SK-N-SH treated with all-trans-retinoic acid at 6 μM for 48 hours (cell line): ENCODE data around the gene PEAK3.

Experiments used
- ATAC-seq: fragments of 200-7000 bp; cut with Tn5 transposase; 3 replicates; pipeline ENCODE4 v1.9.1; 2020; ENCODE audit warnings: mild to moderate bottlenecking, moderate library complexity
- ARNTL ChIP-seq: fragments of 450-650 bp; formaldehyde crosslinking; IDR thresholded peaks from 2 replicates; pipeline ENCODE4 v1.5.0; 2020; ENCODE audit warnings: low read depth, mild to moderate bottlenecking, moderate library complexity, borderline replicate concordance
- BACH2 ChIP-seq: fragments of 250-450 bp; sonication (Bioruptor Pico); IDR thresholded peaks from 2 replicates; pipeline ENCODE4 v1.9.0; 2021; ENCODE audit warnings: mild to moderate bottlenecking, borderline replicate concordance
- CREB5 ChIP-seq: fragments of 250-450 bp; sonication (Bioruptor Pico); IDR thresholded peaks from 2 replicates; pipeline ENCODE4 v1.5.1; 2020; ENCODE audit warnings: low read depth, mild to moderate bottlenecking, moderate library complexity
- CSDC2 ChIP-seq: fragments of 250-450 bp; sonication (Bioruptor Pico); IDR thresholded peaks from 2 replicates; pipeline ENCODE4 v1.5.0; 2020; ENCODE audit warnings: mild to moderate bottlenecking, moderate library complexity
- ESRRG ChIP-seq: fragments of 250-450 bp; sonication (Bioruptor Pico); IDR thresholded peaks from 2 replicates; pipeline ENCODE4 v1.6.1; 2021; ENCODE audit warnings: mild to moderate bottlenecking
- GLIS3 ChIP-seq: fragments of 250-450 bp; sonication (Bioruptor Pico); IDR thresholded peaks from 2 replicates; pipeline ENCODE4 v1.5.0; 2020; ENCODE audit warnings: mild to moderate bottlenecking, moderate library complexity
- ISL1 ChIP-seq: fragments of 250-450 bp; sonication (Bioruptor Pico); IDR thresholded peaks from 2 replicates; pipeline ENCODE4 v2.1.2; 2022; ENCODE audit warnings: mild to moderate bottlenecking, moderate library complexity
- OSR1 ChIP-seq: fragments of 250-450 bp; sonication (Bioruptor Pico); IDR thresholded peaks from 2 replicates; pipeline ENCODE4 v1.8.0; 2022; ENCODE audit warnings: moderate library complexity, mild to moderate bottlenecking, inconsistent platforms
- PATZ1 ChIP-seq: fragments of 250-450 bp; sonication (Bioruptor Pico); IDR thresholded peaks from 2 replicates; pipeline ENCODE4 v1.8.0; 2020; ENCODE audit warnings: mild to moderate bottlenecking, moderate library complexity, borderline replicate concordance
- PPARA ChIP-seq: fragments of 250-450 bp; sonication (Bioruptor Pico); IDR thresholded peaks from 2 replicates; pipeline ENCODE4 v1.5.0; 2020; ENCODE audit warnings: mild to moderate bottlenecking, borderline replicate concordance
- RARB ChIP-seq: fragments of 250-450 bp; sonication (Bioruptor Pico); IDR thresholded peaks from 2 replicates; pipeline ENCODE4 v1.8.0; 2021; ENCODE audit warnings: mild to moderate bottlenecking, moderate library complexity
- SNAI2 ChIP-seq: fragments of 250-450 bp; sonication (Bioruptor Pico); IDR thresholded peaks from 2 replicates; pipeline ENCODE4 v1.5.0; 2020; ENCODE audit warnings: mild to moderate bottlenecking, moderate library complexity
- TCF4 ChIP-seq: fragments of 250-450 bp; sonication (Bioruptor Pico); IDR thresholded peaks from 2 replicates; pipeline ENCODE4 v1.8.0; 2021; ENCODE audit warnings: mild to moderate bottlenecking, moderate library complexity, borderline replicate concordance
- TOX ChIP-seq: fragments of 250-450 bp; sonication (Bioruptor Pico); IDR thresholded peaks from 2 replicates; pipeline ENCODE4 v1.8.0; 2021; ENCODE audit warnings: mild to moderate bottlenecking, moderate library complexity, borderline replicate concordance
- ZC3H10 ChIP-seq: fragments of 250-450 bp; sonication (Bioruptor Pico); IDR thresholded peaks from 2 replicates; pipeline ENCODE4 v1.5.1; 2021; ENCODE audit warnings: mild to moderate bottlenecking, moderate library complexity
- ZFP3 ChIP-seq: fragments of 250-450 bp; sonication (Bioruptor Pico); IDR thresholded peaks from 2 replicates; pipeline ENCODE4 v1.5.0; 2020; ENCODE audit warnings: mild to moderate bottlenecking, moderate library complexity
- ZFP30 ChIP-seq: fragments of 450-650 bp; formaldehyde crosslinking; IDR thresholded peaks from 2 replicates; pipeline ENCODE4 v1.5.0; 2022; ENCODE audit warnings: mild to moderate bottlenecking, moderate library complexity
- ZNF565 ChIP-seq: fragments of 450-650 bp; formaldehyde crosslinking; conservative IDR thresholded peaks from 2 replicates; pipeline ENCODE4 v1.5.0; 2020; ENCODE audit warnings: low read depth, mild to moderate bottlenecking, moderate library complexity
- ZNF70 ChIP-seq: fragments of 450-650 bp; formaldehyde crosslinking; IDR thresholded peaks from 2 replicates; pipeline ENCODE4 v1.5.0; 2020; ENCODE audit warnings: mild to moderate bottlenecking, moderate library complexity
- ZNF8 ChIP-seq: fragments of 450-650 bp; formaldehyde crosslinking; IDR thresholded peaks from 2 replicates; pipeline ENCODE4 v1.5.0; 2020; ENCODE audit warnings: mild to moderate bottlenecking, moderate library complexity
- TF ChIP-seq, protein P1 (sequence below): fragments of 250-450 bp; sonication (Bioruptor Pico); IDR thresholded peaks from 2 replicates; pipeline ENCODE4 v1.8.0; 2021; ENCODE audit warnings: low read depth, mild to moderate bottlenecking, moderate library complexity, borderline replicate concordance
- TF ChIP-seq, protein P2 (sequence below): fragments of 250-450 bp; sonication (Bioruptor Pico); IDR thresholded peaks from 2 replicates; pipeline ENCODE4 v1.5.0; 2020; ENCODE audit warnings: mild to moderate bottlenecking, moderate library complexity

Gene PEAK3

DNA sequence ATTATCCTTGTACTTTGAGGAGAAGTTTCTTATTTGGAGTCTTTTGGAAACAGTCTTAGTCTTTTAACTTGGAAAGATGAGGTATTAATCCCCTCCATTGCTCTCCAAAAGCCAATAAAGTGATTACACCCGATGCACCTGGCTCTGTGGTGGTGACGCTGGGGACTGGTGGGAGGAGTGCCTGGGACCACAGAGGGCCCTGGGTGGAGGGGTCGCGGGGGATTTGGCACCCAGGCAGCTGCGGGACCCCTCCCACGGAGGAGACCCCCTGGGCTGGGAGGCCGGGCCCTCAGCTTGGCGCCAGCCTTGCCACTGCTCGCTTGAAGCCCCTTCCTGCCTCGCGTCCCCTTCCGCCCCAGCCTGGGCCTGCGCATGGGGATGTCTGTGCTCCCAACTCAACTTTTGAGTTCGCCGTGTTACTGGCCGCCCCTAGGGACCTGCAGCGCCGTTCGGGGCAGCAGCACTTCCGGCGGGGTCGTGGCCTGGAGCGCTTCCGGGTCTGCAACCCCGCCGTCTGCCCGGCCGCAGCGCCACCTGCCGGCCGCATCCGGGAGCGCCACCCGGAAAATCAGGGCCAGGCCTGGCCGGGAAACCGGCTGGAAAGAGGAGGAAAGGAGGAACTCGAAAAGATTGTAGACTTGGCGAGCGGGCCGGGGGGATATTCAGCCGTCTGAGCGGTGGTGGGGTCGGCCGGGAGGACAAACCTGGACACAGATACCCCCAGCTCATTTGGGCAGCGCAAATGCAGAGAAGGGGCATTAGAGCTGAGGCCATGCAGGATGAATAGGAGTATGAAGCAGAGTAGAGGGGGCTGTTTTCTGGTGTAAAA, 8.4 kb downstream of the PEAK3 start (continued):
- no peak for TF ChIP-seq PATZ1
- no peak for TF ChIP-seq PPARA (CRISPR knock-in tag)
- no peak for TF ChIP-seq ISL1 (CRISPR knock-in tag)
- no peak for TF ChIP-seq BACH2
- TF ChIP-seq CSDC2, result no peak
- TF ChIP-seq, protein P1, sequence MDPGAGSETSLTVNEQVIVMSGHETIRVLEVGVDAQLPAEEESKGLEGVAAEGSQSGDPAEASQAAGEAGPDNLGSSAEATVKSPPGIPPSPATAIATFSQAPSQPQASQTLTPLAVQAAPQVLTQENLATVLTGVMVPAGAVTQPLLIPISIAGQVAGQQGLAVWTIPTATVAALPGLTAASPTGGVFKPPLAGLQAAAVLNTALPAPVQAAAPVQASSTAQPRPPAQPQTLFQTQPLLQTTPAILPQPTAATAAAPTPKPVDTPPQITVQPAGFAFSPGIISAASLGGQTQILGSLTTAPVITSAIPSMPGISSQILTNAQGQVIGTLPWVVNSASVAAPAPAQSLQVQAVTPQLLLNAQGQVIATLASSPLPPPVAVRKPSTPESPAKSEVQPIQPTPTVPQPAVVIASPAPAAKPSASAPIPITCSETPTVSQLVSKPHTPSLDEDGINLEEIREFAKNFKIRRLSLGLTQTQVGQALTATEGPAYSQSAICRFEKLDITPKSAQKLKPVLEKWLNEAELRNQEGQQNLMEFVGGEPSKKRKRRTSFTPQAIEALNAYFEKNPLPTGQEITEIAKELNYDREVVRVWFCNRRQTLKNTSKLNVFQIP, result no peak
- TF ChIP-seq GLIS3 (CRISPR knock-in tag), result 0 out of 2 replicates have a peak, but pooled peaks have one; percentile 33
- 0 out of 2 replicates have a peak, but pooled peaks have one; percentile 8 for TF ChIP-seq ESRRG (CRISPR knock-in tag)
- TF ChIP-seq SNAI2 (CRISPR knock-in tag), result no peak
- TF ChIP-seq ZFP3 (CRISPR knock-in tag), result peak; percentile 100
- no peak for TF ChIP-seq OSR1 (CRISPR knock-in tag)
- TF ChIP-seq, all 23 proteins: peak for 3

DNA sequence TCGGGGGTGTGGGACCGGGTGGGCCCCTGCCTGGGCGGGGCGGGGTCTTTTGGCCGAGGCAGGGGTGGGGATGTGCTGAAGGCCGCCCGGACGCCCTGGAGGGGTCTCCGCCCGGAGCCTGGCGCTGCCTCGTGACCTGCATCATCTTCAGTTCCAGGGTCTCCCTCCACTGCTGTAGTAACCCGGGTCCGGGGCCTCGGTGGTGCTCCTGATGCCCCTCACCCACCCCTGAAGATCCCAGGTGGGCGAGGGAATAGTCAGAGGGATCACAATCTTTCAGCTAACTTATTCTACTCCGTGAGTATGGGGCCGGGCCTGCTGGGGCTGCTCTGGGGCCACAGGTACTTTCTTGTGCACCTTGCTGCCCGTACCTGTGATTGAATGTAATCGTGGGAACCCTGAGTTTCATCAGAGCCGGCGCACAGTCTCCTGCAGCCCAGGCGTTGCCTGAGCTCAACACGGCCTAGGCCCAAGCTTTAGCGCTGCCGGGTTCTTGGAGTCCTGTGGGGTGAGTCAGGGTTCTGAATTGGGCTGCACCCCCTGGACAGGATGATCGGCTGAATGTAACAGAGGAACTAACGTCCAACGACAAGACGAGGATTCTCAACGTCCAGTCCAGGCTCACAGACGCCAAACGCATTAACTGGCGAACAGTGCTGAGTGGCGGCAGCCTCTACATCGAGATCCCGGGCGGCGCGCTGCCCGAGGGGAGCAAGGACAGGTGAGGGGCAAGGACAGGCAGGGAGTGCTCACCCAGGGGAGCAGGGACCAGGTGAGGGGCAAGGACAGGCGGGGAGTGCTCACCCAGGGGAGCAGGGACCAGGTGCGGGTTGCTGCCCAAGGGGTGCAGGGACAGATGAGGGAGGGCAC, 10.5 kb downstream of the PEAK3 start:
- peak; percentile 38 for ATAC-seq
- TF ChIP-seq BACH2 (no peak), ZNF8 (CRISPR knock-in tag) (no peak), ZC3H10 (CRISPR knock-in tag) (no peak)

GRCh38 chr19:2270423-2271233, 11.3 kb downstream of the PEAK3 start:
- no peak for TF ChIP-seq ZNF70 (CRISPR knock-in tag)
- TF ChIP-seq CSDC2, result no peak
- TF ChIP-seq, protein P2, sequence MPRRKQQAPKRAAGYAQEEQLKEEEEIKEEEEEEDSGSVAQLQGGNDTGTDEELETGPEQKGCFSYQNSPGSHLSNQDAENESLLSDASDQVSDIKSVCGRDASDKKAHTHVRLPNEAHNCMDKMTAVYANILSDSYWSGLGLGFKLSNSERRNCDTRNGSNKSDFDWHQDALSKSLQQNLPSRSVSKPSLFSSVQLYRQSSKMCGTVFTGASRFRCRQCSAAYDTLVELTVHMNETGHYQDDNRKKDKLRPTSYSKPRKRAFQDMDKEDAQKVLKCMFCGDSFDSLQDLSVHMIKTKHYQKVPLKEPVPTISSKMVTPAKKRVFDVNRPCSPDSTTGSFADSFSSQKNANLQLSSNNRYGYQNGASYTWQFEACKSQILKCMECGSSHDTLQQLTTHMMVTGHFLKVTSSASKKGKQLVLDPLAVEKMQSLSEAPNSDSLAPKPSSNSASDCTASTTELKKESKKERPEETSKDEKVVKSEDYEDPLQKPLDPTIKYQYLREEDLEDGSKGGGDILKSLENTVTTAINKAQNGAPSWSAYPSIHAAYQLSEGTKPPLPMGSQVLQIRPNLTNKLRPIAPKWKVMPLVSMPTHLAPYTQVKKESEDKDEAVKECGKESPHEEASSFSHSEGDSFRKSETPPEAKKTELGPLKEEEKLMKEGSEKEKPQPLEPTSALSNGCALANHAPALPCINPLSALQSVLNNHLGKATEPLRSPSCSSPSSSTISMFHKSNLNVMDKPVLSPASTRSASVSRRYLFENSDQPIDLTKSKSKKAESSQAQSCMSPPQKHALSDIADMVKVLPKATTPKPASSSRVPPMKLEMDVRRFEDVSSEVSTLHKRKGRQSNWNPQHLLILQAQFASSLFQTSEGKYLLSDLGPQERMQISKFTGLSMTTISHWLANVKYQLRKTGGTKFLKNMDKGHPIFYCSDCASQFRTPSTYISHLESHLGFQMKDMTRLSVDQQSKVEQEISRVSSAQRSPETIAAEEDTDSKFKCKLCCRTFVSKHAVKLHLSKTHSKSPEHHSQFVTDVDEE (CRISPR knock-in tag), result no peak
- TF ChIP-seq PPARA (CRISPR knock-in tag), result no peak
- no peak for TF ChIP-seq ESRRG (CRISPR knock-in tag)
- no peak for TF ChIP-seq ARNTL (CRISPR knock-in tag)
- no peak for TF ChIP-seq TCF4 (CRISPR knock-in tag)
- TF ChIP-seq PATZ1, result no peak
- TF ChIP-seq ZFP3 (CRISPR knock-in tag), result no peak
- no peak for TF ChIP-seq RARB (CRISPR knock-in tag)
- TF ChIP-seq ZNF565, result no peak
- no peak for TF ChIP-seq GLIS3 (CRISPR knock-in tag)
- TF ChIP-seq ZFP30, result no peak
- TF ChIP-seq ZC3H10 (CRISPR knock-in tag), result no peak
- TF ChIP-seq TOX (CRISPR knock-in tag), result no peak
- TF ChIP-seq CREB5, result no peak
- no peak for TF ChIP-seq SNAI2 (CRISPR knock-in tag)
- peak; percentile 25 for ATAC-seq
